ENCODE measurements around the gene KRTAP17-1. TPM values are rescaled to one million over a fixed set of nuclear protein-coding genes. Genes with fewer than 3 reads are reported as not detected.

KRTAP17-1 gene
- total RNA-seq, 1 experiment from 2014 or later: not detected

DNA sequence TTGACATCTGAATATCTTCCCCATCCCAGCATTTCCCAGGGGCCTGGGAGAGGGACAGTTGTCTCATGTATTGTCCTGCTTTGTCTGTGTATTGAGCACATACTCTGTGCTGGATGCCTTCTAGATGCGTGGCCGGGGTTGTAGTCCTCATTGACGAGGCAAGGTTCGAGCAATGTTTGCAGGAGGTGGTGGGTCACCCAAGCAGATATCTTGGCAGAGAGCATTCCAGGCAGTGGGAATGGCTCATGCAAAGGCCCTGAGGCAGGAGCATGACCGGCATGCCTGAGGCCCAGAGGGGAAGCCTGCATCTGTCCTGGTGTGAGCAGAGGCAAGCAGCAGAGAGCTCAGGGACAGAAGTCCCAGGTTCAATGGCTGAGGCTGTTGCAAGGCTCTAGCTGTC, 17.6 kb upstream of the KRTAP17-1 start:
- Histone ChIP-seq H3K4me3 (ENCODE audit: low read depth in 2 of 2, low read length in 2 of 2) (no peak overlapping the region), H3K36me3 (ENCODE audit: control insufficient read depth, insufficient read depth, low read length) (no peaks in the 10 kb centered on the region), H3K9me3 (ENCODE audit: control insufficient read depth, insufficient read depth, low read depth, low read length) (no peaks in the 10 kb centered on the region), H3K27ac (ENCODE audit: low read length) (no peak overlapping the region), H3K4me1 (ENCODE audit: control insufficient read depth, insufficient read depth, low read length) (no peaks in the 10 kb centered on the region), H3K27me3 (ENCODE audit: control insufficient read depth, insufficient read depth, low read length) (no peaks in the 10 kb centered on the region)
- CTCF ChIA-PET: no interaction called here
- in situ Hi-C loops (cut with HindIII; ENCODE audit: low pct_unique_long_range_greater_than_20kb, low sequenced_read_pairs) (no loop called here), intact Hi-C loops (cut with micrococcal nuclease; ENCODE audit: unreplicated experiment) (no loop called here)
- DNase-seq (ENCODE audit: low read depth, low spot score) (no peak), ATAC-seq (no peak)
- POLR2A ChIA-PET: no interaction called here
- TF ChIP-seq POLR2AphosphoS5 (IDR thresholded peaks at IDR 0.05; ENCODE audit: low read depth, low read length) (no peak), TCF7L2 (IDR thresholded peaks at IDR 0.05; ENCODE audit: low read depth, low read length) (no peak), SIN3A (IDR thresholded peaks at IDR 0.05; ENCODE audit: borderline replicate concordance, insufficient read depth, low read depth, low read length) (no peak), CTCF (IDR thresholded peaks at IDR 0.05) (no peak)
- TF ChIP-seq, protein P1, sequence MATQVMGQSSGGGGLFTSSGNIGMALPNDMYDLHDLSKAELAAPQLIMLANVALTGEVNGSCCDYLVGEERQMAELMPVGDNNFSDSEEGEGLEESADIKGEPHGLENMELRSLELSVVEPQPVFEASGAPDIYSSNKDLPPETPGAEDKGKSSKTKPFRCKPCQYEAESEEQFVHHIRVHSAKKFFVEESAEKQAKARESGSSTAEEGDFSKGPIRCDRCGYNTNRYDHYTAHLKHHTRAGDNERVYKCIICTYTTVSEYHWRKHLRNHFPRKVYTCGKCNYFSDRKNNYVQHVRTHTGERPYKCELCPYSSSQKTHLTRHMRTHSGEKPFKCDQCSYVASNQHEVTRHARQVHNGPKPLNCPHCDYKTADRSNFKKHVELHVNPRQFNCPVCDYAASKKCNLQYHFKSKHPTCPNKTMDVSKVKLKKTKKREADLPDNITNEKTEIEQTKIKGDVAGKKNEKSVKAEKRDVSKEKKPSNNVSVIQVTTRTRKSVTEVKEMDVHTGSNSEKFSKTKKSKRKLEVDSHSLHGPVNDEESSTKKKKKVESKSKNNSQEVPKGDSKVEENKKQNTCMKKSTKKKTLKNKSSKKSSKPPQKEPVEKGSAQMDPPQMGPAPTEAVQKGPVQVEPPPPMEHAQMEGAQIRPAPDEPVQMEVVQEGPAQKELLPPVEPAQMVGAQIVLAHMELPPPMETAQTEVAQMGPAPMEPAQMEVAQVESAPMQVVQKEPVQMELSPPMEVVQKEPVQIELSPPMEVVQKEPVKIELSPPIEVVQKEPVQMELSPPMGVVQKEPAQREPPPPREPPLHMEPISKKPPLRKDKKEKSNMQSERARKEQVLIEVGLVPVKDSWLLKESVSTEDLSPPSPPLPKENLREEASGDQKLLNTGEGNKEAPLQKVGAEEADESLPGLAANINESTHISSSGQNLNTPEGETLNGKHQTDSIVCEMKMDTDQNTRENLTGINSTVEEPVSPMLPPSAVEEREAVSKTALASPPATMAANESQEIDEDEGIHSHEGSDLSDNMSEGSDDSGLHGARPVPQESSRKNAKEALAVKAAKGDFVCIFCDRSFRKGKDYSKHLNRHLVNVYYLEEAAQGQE (IDR thresholded peaks at IDR 0.05; ENCODE audit: insufficient read depth in 1 of 2, low read depth in 2 of 2, low read length in 1 of 2): no peak
- no TSS peak for BruUV-seq (replicated peaks)

DNA sequence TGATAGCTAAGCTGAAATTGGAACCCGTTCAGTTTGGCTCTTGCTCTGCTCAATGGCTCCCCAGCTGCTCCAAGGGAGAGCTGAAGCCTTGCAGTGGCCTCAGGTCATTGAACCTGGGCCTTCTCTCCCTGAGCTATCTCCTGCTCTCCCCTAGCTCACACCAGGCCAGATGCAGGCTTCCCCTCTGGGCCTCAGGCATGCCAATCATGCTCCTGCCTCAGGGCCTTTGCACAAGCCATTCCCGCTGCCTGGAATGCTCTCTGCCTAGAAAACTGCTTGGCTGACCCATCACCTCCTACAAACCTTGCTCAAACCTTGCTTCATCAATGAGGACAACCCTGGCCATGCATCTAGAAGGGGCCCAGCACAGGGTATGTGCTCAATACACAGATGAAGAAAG, 16.7 kb upstream of the KRTAP17-1 start:
- in situ Hi-C loops (cut with HindIII; ENCODE audit: low pct_unique_long_range_greater_than_20kb, low sequenced_read_pairs): no loop called here
- ChIA-PET CTCF (interaction anchor here (0.6 to 1.1 kb wide), 2 partner anchors 216 to 483 kb away, joined by 3 read pairs; no protein-coding TSS in a partner anchor), POLR2A (interaction anchor here (0.6 kb wide), 1 partner anchor 1044 kb away, joined by 4 read pairs; no protein-coding TSS in a partner anchor)
- no peak for ATAC-seq
- Histone ChIP-seq H3K27ac (ENCODE audit: low read length) (no peak overlapping the region), H3K4me1 (ENCODE audit: control insufficient read depth, insufficient read depth, low read length) (no peaks in the 10 kb centered on the region), H3K36me3 (ENCODE audit: control insufficient read depth, insufficient read depth, low read length) (no peaks in the 10 kb centered on the region), H3K9me3 (ENCODE audit: control insufficient read depth, insufficient read depth, low read depth, low read length) (no peaks in the 10 kb centered on the region), H3K4me3 (ENCODE audit: low read depth in 2 of 2, low read length in 2 of 2) (no peak overlapping the region), H3K27me3 (ENCODE audit: control insufficient read depth, insufficient read depth, low read length) (no peaks in the 10 kb centered on the region)
- intact Hi-C loops (cut with micrococcal nuclease; ENCODE audit: unreplicated experiment): no loop called here
- no TSS peak for BruUV-seq (replicated peaks)
- DNase-seq (ENCODE audit: low read depth, low spot score): no peak
- no peak for TF ChIP-seq SIN3A (IDR thresholded peaks at IDR 0.05; ENCODE audit: borderline replicate concordance, insufficient read depth, low read depth, low read length)
- TF ChIP-seq CTCF (IDR thresholded peaks at IDR 0.05): no peak
- TF ChIP-seq, protein P1 (IDR thresholded peaks at IDR 0.05; ENCODE audit: insufficient read depth in 1 of 2, low read depth in 2 of 2, low read length in 1 of 2): no peak
- TF ChIP-seq POLR2AphosphoS5 (IDR thresholded peaks at IDR 0.05; ENCODE audit: low read depth, low read length): no peak
- TF ChIP-seq TCF7L2 (IDR thresholded peaks at IDR 0.05; ENCODE audit: low read depth, low read length): no peak

All from Panc1 (cell line).